ENCODE data around the gene CLEC3B. TPM values are rescaled to one million over a fixed set of nuclear protein-coding genes. Genes with fewer than 3 reads are reported as not detected.
"Not testable (repeated sequence)": the region's sequence is repeated elsewhere in the genome, so short reads cannot be mapped to it uniquely, and the experiment has no call there.

The CLEC3B gene
- total RNA-seq, 1 donor from 2014 or later, result 0.26 TPM

DNA sequence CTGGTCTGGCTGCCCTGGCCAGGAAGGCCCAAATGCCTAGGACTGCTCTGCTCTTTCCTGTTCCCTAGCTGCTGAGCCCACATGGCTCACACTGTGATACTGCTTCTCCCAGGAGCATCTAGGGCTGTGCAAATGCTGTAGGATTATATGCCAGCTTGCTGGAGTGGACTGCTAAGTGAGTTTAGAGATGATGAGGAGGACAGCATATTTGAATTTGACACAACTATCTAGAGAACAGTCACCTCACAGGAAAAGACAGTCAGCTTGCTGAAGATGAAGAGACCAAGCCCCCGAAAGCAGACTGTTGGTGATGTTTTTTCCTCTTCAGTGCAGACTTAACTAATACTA lies 39.2 kb downstream of the CLEC3B start:
- no peak for DNase-seq (ENCODE audit: low read depth in 2 of 2)

DNA sequence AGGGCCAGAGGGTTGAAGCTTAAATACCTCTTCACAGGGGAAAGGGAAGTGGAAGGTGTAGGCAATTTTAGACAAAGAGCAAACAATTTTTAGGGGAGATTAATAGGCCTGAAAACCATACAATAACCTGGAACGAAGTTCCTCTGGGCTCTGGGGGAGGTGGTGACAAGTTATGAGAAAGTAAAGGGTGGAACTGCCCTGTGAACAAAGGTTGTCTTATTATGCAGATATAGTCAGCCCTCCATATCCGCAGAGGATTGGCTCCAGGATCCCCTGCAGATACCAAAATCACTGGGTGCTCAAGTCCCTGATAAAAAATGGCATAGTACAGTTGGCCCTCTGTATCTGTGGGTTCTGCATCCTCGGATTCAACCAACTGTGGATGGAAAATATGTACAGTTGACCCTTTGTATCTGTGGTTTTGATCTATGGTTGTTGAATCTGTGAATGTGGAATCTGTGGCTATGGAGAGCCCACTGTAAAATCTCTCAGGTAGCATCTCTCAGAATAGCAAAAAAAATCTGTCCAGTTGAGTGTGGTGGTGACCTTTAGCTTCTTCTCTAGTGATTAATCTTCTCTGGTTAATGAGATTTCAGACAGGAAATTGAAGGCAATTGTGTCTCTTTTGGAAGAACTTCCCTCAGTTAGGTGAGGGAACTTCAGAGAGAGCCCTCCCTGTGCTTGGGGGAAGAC lies 40.2 kb downstream of the CLEC3B start:
- DNase-seq (ENCODE audit: low read depth in 2 of 2), result no peak

DNA sequence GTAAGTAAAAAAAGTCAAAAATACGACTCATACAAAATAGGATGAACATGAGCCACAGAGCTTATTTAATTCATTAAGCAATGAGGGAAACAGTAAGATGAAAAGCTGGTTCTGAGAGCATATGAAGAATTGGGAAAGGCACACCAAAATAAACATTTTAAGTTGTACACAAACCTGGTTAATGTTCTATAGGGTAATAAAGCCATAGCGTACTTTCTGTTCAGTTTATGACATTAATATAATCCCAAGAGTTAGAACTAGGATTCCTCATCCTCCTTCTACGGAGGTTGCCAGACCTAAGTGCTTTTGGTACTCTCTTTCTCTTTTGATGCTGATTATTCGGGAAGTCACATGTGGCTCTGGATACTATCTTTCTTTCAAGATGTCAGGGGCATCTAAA lies 41.4 kb downstream of the CLEC3B start:
- no peak for DNase-seq (ENCODE audit: low read depth in 2 of 2)

DNA sequence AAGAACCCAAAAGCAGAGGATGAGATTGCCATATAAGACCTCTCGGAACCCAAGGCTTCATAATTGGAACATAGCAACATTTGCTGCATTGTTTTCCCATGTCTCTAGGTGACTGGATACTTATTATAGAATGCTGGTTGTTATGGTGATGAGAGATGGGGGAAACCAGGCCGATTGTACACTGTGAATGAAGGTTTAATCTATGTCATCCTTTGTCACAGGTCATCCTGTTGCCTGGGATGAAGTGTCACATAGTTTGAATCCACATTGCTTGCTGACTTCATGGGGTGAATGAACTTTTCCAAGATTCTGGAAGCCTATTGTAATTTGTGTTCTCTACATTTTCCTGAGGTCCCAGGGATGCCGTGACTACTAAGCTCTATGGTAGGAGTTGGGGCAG lies 41.8 kb downstream of the CLEC3B start:
- peak in 1 of 2 donors; percentile 52 for DNase-seq (ENCODE audit: low read depth in 2 of 2)

DNA sequence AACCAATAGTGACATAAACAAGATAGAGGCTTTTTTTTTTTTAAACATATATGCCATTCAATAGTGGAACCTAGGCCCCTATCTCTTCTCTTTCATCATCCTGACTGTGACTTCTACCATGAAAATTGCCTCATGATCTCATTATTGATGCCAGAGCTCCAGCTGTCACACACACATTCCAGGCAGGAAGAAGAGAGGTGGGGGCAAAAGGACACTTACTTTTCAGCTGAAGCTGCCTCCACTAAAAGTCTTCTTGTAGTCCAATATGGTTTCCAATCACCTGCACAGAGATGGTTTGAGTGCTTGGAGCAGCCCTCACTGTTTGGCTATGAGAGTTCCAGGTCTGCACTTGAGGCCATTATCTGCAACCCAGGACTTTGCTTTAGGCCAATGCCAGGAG lies 45.0 kb downstream of the CLEC3B start:
- DNase-seq (ENCODE audit: low read depth in 2 of 2), result no peak

GRCh38 chr3:45075821-45076625 lies 49.9 kb downstream of the CLEC3B start:
- no peak for DNase-seq (ENCODE audit: low read depth in 2 of 2)

DNA sequence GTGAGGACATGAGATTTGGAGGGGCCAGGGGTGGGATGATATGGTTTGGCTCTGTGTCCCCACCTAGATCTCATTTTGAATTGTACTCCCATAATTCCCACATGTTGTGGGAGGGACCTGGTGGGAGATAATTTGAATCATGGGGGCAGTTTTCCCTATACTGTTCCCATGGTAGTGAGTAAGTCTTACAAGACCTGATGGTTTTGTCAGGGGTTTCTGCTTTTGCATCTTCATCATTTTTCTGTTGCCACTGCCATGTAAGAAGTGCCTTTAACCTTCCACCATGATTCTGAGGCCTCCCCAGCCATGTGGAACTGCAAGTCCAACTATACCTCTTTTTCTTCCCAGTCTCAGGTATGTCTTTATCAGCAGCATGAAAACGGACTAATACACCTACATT lies 52.2 kb downstream of the CLEC3B start:
- DNase-seq (ENCODE audit: low read depth in 2 of 2), result not testable (repeated sequence)

GRCh38 chr3:45078910-45079522 lies 52.9 kb downstream of the CLEC3B start:
- no peak for DNase-seq (ENCODE audit: low read depth in 2 of 2)

- DNase-seq (ENCODE audit: low read depth in 2 of 2), result no peak
These were observed 53.6 kb downstream of the CLEC3B start for GRCh38 chr3:45079715-45080114.

GRCh38 chr3:45080824-45081223 lies 54.7 kb downstream of the CLEC3B start:
- DNase-seq (ENCODE audit: low read depth in 2 of 2), result no peak

- no peak for DNase-seq (ENCODE audit: low read depth in 2 of 2)
These were observed 55.5 kb downstream of the CLEC3B start for GRCh38 chr3:45081506-45082141.

DNA sequence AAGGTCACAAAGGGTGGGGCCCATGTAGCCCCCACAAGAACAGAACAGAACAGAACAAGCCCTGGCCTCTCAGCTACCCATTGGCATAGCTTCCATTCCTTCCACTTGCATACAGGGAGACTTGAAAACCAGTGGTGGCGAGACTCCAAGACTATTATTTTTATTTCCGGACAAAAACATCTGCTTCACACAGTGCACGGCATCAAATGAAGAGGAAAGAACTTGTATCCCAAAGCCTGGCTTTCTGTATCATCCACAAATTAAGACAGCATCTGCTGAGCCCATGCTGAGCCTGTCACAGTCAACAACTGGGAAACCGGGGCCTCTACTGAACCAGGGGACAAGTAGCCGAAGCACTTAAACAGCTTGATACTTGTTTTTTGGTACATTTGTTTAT lies 56.0 kb downstream of the CLEC3B start:
- DNase-seq (ENCODE audit: low read depth in 2 of 2), result peak in 1 of 2 donors; percentile 21

DNA sequence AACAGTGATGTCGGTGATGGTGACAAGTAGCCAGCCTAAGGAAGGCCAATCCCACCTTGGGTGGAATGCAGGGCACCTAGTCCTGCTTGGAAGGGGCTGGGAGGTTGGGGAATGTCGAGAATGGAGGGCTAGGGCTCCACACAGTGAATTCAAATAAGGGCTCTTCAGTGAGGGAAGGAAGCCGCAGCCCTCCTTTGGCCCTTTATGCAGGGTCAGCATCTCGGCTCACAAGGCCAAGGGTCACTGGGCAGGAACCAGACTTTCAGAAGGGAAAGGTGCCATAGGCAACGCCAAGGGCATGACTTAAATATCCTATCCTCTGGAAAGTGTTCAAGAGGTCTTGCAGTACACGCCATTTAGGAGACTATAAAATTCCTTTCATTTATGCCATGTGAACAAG lies 56.9 kb downstream of the CLEC3B start:
- DNase-seq (ENCODE audit: low read depth in 2 of 2), result no peak

DNA sequence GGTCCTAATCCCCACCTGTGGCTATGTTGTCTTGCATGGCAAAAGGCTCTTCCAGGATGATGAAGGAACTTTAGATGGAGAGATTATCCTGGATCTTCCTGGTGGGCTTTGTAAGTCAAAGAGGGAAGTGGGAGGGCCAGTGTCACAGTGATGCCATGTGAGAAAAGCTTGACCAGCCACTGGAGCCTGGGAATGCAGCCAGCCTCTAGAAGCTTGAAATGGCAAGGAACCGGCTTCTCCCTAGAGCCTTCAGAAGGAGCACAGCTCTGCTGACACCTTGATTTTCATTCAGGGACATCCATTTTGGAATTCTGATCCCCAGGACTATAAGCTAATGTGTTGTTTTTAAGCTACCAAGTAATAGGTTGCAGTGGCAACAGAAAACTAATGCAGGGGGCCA lies 58.3 kb downstream of the CLEC3B start:
- DNase-seq (ENCODE audit: low read depth in 2 of 2), result no peak

DNA sequence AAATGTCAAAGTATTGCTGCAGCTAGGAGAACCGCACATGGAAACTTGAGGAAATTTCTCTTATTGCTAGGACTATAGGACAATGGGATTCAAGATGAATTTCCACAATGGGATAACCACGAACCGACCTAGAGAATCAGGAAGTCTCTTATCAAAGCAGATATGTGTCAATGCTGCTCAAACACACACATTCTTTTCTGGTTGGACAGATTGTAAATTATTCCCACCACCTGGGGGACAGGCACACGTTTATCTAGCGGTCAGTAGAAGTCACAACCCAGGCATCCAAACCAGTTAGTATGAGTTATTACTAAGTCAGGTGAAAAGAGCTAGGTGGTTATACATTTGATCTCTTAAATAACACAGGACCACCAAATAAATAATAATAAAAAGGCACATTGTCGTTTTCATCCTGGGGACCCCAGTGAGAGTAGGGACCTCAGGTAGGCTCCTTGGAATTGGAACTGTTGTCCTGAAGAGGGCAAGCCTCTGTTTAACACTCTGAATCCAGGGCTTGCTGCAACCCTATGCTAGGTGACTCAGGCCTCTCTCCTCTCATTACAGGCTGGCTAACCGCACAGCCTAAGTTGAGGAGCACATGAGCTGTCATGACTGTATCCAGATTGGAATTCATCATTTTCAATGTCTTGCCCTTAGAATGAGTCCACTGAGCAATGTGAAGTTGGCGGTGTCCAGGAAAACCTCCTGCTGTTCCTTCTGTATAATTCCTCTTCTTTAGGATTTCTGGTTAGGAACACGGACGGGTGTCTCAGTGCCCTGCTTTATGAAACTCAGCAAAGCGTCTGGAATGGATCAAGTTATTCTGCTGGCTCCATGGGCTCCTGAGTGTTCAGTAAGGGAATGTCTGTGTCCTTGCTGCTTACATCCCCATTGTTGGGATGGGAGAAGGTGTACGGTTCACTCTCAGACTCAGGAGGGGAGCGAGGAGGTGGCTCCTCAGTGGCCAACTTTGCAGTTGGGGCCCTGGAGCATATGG lies 59.0 kb downstream of the CLEC3B start:
- no peak for DNase-seq (ENCODE audit: low read depth in 2 of 2)

Other genes with a start within 250 kb of the CLEC3B start
- 8.5 and 9.6 TPM in 2 replicates for gene TMEM42, start 164.4 kb upstream of the CLEC3B start, total RNA-seq
- gene TGM4, start 151.7 kb upstream of the CLEC3B start, total RNA-seq, result 0.13 TPM in 2 replicates
- gene ZDHHC3, start 50.1 kb upstream of the CLEC3B start, total RNA-seq, result 55.8 and 94.1 TPM in 2 replicates
- 35.0 and 43.1 TPM in 2 replicates for gene EXOSC7, start 50.1 kb upstream of the CLEC3B start, total RNA-seq
- 0.13 and 0.39 TPM in 2 replicates for gene CDCP1, start 120.1 kb downstream of the CLEC3B start, total RNA-seq
- 1.0 and 2.8 TPM in 2 replicates for gene TMEM158, start 200.0 kb downstream of the CLEC3B start, total RNA-seq